ENCODE data around the gene CDH4. TPM values are rescaled to one million over a fixed set of nuclear protein-coding genes. Genes with fewer than 3 reads are reported as not detected.
"Not testable (repeated sequence)": the region's sequence is repeated elsewhere in the genome, so short reads cannot be mapped to it uniquely, and the experiment has no call there.

Gene CDH4
- total RNA-seq, 1 donor from 2014 or later, result 0.05 TPM

DNA sequence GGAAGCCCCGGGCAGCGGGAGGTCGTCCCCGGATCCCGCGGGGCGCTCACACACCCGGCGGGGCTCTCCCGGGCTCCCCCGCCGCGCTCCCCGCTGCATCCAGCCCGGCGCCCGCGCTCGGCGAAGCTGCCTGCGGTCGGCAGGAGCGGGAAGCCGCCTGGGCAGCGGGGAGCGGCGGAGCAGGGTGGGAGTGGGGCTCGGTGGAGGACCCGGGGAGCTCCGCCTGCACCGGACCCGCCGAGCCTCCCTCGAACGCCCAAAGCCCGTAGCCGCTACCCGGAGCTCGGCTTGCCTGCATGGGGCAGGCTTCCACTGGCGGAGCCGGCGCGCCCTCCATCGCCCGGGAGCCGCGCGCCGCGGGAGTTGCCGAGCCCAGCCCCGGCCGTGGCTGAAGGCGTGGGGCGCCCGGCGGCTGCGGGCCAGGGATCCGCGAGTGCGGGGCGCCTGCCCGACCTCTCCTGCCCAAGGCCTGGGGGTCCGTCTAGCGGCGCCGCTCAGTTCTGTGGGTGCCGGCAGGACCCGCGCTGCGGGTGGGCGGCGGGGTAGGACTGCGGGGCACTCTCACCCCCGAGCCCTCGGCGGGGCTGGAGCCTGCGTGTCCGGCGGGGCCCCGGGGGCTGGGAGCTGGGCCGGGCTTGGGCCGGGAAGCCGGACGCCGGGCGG is 671 bp downstream of the CDH4 start:
- ATAC-seq (ENCODE audit: poor library complexity) (peak; percentile 42), DNase-seq (no peak)
- intact Hi-C loops (cut with DNase I), result no loop called here

DNA sequence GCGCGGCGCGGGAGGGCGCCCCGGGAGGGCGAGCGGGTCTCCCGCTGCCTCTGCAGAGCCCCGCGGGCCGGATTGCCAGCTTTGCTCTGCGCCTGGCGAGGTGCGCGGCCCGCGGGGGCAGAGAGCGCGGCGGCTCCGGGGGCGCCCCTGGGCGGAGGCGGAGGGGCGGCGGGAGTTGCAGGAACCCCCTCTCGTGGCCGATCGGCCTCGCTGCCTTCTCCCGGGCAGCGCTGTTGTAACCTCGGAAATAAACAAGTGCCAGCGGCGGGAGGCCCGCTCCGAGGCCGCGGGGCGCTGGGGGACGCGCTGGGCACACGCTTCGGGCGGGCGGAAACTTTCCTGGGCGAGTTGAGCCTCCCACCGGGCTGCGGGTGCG is 1.2 kb downstream of the CDH4 start:
- intact Hi-C loops (cut with DNase I), result no loop called here
- DNase-seq (no peak), ATAC-seq (ENCODE audit: poor library complexity) (peak; percentile 62)

DNA sequence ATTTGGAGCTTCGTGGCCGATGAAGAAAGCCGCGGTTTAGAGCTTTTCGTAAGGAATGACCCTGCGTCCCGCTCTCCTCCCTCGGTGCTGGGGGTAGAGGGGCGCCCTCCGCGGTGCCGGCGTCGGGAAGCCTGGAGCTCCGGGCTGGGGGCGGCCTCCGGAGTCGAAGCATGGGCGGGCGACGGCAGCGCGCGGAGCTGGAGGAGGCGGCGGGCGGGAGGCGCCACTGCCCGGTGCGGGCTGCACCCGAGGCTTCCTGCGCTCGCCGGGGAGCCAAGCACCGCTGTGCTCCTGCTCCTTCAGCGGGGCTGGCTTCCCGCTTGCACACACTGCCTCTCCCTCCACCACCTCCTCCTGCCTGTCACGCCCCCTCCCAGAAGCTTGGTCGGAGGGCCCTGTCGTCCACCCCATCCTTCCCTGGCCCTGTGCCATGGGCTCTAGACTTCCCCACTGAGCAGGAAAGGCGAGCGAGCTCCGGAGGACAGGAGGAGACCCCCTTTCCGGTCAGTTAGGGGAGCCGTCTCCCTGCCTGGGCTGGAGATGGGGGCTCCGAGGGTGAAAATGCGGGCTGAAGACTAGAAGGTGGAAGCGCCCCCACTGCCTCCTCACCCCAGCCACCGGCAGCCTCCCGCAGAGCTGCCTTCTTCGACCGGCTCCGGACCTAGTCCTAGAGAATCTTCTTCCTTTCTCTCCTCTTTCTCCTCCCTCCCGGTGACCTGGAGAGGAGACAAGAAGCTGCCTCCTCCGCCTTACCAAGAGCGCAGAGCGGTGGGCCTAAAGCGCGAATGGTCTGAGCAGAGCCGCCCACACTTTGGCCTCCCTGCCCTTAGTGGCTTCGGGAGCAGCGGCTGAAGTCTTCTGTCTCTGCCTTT is 1.8 kb downstream of the CDH4 start:
- ATAC-seq (ENCODE audit: poor library complexity) (peak; percentile 60), DNase-seq (no peak)
- intact Hi-C loops (cut with DNase I), result no loop called here

DNA sequence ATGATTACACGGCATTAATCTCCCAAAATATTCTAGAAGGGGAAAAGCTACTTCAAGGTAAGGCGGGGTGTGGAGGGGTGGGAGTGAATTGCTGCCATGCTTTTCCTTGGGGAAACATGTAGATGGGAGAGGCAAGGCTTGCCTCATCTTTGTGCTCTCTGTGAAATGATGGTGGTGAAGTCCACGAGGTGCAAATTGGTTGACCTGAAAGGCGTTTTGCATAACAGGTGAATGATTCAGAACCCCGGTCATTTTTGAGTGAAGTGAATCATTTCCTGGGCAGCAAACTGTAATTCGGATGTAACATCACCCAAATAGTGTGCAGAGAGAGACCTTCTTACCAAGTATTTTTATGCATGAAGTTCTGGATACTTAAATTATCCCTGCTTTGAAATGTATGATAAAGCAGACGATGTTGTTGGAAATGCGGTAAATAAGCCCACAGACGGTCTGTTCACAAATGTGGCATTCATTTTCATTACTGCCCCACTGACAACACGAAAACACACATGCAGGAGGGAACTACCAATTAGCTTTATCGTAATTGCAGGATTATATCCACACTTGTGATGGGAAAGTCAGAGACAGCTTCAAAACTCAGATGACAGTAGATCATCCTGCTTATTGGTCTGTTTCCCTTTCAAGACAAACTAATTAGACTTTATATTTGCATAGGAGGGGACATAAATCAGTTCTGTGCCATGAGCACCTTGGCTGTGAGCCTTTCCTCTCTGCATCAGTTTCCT is 3.0 kb downstream of the CDH4 start:
- intact Hi-C loops (cut with DNase I), result no loop called here
- ATAC-seq (ENCODE audit: poor library complexity) (no peak), DNase-seq (no peak)

DNA sequence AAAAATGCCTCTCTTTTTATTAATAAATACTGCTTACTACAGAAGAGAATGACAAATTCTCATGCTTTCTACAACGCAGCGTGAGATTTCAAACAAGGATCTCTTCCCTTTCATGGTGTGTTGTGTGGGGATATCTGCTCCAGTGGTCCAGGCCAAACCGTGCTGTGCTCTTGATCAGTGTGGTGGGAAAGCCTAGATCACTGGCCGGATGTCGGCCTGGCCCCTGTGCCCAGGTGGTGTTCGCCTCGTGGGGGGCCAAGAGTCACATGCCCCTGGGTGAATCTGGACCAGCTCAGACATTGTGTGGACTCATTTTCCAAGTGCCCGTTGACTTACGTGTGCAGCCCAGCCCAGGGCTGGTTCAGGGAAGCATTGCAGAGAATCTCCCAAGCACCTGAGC is 4.3 kb downstream of the CDH4 start:
- no peak for ATAC-seq (ENCODE audit: poor library complexity)
- intact Hi-C loops (cut with DNase I), result no loop called here
- DNase-seq, result no peak

DNA sequence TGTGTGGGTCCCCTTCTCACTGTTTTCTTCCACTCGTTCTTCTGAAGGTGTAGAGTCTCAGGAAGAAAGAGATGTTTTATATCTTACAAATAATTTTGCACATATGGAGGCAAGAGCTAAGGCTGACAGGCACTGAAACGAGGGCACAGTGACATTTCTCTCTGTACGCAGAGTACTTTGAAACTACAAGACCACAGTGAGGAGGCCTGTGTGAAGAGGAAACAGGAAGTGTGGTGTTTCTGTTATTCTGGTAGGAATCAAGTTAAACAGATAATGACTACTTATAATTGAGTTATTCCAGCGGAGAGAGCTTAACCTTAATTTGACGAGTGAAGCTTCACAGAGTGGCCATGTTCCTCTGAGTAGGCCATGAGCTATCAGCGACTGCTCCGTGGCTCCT is 4.8 kb downstream of the CDH4 start:
- intact Hi-C loops (cut with DNase I), result no loop called here
- ATAC-seq (ENCODE audit: poor library complexity) (no peak), DNase-seq (no peak)

DNA sequence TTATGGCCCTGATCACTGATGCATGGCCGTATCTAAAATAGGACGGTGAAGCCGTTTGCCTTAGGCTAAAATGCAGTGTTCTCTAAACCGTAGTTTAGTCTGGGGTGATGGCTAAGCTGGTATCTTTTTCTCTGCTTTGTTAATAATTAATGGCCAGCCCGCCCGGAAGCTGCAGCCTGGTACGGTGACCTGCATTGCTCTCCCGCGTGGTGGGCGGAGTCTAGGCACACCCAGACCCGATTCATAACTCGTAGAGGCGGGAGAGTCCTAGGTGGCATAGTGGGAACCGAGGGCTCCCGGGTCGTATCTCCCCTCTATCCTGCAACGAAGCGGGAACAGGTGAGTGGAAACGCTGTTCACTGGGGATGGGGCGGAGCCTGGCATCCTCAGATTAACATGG is 5.5 kb downstream of the CDH4 start:
- ATAC-seq (ENCODE audit: poor library complexity) (no peak), DNase-seq (no peak)
- intact Hi-C loops (cut with DNase I), result no loop called here

DNA sequence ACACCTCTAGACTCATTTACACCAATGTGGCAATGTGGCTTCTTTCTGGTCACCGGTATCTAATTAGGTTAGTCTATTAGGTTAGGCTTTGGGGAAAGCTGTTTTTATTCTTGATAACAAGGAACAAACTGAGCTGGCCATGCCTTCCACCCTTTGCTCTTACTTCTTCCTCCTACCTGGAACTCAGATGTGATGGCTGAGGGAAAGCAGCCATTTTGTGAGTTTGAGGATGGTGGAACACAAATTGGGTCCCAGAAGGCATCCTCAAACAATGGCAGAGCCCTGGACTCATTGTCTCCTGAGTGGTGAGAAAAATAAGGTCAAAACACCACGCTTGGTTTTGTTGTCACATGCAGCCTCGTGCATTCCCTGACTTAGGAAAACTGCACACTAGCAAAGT is 7.7 kb downstream of the CDH4 start:
- DNase-seq (no peak), ATAC-seq (ENCODE audit: poor library complexity) (no peak)
- intact Hi-C loops (cut with DNase I), result no loop called here

DNA sequence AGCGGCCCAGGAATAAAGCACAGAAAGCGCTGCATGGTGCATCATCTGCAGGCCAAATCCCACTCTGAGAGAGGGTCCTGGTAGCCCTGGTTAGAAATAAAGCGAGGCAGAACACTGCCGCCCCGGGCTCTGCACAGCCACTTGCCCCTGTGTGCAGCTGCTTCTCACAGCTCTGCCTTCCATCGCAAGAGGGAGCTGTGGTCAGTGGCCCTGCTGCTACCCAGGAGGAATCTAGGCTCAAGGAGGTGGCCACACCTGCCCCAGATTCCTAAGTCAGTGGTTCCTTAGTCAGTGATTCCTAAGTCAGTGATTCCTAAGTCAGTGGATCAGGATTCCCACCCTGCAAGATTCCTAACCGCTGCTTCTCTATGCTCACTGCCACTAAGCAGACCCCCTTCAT is 8.8 kb downstream of the CDH4 start:
- ATAC-seq (ENCODE audit: poor library complexity) (no peak), DNase-seq (no peak)
- intact Hi-C loops (cut with DNase I), result no loop called here

DNA sequence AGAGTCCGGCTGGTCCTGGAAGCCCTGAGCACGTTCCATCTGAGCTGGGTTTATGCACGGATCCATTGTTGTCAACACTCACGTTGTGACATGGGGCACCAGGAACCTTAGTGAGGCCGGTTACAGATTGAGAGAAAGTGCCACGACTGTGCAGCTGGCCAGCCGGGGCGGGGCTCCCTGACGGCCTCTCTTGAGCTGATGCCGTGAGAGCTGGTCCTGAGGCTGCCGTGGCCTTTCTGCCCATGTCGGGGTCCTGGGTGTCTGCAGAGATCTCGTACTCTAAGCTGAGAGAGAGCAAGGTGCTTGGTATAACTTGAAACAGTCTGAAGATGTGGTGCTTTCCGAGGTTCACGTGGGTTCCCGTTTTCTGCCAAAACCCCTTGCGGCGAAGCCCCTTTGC is 10.0 kb downstream of the CDH4 start:
- intact Hi-C loops (cut with DNase I), result no loop called here
- ATAC-seq (ENCODE audit: poor library complexity), result no peak
- DNase-seq, result no peak

DNA sequence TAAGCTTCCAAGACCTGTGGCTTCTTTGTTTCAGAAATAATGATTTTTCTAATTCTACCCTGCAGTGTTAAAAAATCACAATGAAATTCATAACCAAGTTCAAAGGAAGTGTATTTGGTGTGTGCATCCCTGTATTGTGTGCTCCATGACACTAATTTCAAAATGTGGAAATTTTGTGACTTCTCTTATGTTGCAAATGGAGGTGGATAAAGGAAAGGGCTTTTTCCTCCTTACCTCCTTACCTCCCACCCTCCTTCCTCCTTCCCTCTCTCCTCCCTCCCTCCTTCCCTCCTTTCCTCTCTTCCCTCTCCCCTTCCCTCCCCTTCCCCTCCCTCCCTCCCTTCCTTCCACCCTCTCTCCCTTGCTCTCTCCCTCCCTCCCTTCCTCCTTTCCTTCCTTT is 10.5 kb downstream of the CDH4 start:
- no peak for DNase-seq
- intact Hi-C loops (cut with DNase I), result no loop called here

DNA sequence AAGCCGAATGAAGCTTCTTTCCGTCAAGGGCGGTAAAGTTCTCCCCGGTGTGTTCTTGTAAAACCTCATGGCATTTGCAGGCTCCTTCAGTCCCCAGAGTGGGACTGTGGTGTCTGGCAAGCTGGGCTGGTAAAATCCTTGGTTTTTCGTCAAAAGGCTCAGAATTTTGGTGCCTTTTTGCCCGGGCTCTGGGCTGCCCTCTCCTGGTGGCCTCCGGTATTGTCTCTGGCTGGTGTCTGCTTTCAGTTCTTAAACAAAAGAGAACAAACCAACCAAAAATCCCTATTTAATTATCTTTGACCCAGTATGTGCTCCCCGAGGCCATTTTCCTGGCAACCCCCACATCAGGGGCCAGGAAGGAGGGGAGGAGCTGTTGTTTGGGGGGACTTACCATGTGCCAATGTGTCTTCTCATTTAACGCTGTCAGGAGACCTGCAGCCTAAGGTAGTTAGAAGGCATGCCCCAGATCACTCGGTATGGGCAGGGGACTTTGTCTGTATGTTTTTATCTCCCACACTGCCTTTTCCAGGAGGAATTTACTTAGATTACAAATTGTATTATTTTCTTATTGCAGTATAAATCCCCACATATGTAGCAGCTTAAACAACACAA is 11.1 kb downstream of the CDH4 start:
- no peak for DNase-seq
- intact Hi-C loops (cut with DNase I), result no loop called here
- no peak for ATAC-seq (ENCODE audit: poor library complexity)

More for the DNA sequence above, 10.5 kb downstream of the CDH4 start:
- ATAC-seq (ENCODE audit: poor library complexity), result no peak

DNA sequence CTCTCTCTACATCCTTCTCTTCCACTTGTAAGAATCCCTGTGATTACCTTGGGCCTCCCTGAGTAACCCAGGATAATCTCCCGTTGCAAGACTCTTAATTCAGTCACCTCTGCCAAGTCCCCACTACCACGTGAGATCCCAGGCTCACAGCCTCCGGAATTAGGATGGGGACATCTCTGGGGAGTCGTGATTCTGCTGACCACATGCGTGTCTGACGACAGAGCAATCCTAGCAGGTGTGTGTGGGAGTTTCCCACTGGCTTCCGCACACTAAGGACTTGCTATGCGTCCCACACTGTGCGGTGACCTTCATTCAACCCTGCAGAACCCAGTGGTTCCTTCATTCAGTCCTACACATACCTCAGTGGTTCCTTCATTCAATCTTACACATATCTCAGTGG is 11.9 kb downstream of the CDH4 start:
- no peak for ATAC-seq (ENCODE audit: poor library complexity)
- no peak for DNase-seq
- intact Hi-C loops (cut with DNase I), result no loop called here

DNA sequence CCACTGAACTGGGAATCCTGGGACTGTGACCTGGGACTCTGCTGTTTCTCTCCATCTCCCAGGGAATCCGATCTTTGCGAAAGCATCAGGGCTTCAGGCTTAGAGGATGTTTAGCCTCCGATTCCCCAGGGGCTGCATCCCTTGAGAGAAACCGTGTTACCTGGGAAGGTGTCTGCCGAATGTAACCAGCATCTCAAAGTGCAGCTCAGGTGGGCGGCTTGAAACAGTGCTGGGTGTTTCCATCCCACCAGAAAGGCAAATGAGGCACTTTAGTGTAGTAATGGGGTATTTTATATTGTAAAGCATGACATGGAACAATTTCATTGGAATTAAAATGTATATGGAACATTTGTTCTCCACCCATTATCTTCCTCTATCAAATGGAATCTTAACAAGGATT is 15.2 kb downstream of the CDH4 start:
- ATAC-seq (ENCODE audit: poor library complexity), result no peak
- intact Hi-C loops (cut with DNase I), result no loop called here
- no peak for DNase-seq

DNA sequence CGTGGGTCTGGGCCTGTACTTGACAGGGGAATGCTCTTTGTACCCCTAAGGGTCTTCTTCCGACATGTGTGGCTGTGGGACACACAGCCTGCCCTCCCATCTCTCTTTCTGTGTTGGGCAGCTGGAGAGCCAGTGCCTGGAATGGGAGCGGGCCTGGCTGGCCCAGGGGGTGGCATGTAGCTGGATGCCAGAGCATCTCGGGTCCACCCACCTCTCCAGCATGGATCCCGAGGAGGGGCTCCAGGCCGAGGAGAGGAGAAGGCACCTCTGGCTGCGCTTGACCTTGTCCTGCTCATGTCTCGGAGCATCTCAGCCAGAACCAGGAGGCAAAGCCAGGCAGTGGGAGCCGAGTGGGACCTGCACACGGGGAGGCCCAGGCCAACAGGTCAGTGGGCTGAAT is 16.0 kb downstream of the CDH4 start:
- intact Hi-C loops (cut with DNase I), result no loop called here
- ATAC-seq (ENCODE audit: poor library complexity) (no peak), DNase-seq (no peak)

DNA sequence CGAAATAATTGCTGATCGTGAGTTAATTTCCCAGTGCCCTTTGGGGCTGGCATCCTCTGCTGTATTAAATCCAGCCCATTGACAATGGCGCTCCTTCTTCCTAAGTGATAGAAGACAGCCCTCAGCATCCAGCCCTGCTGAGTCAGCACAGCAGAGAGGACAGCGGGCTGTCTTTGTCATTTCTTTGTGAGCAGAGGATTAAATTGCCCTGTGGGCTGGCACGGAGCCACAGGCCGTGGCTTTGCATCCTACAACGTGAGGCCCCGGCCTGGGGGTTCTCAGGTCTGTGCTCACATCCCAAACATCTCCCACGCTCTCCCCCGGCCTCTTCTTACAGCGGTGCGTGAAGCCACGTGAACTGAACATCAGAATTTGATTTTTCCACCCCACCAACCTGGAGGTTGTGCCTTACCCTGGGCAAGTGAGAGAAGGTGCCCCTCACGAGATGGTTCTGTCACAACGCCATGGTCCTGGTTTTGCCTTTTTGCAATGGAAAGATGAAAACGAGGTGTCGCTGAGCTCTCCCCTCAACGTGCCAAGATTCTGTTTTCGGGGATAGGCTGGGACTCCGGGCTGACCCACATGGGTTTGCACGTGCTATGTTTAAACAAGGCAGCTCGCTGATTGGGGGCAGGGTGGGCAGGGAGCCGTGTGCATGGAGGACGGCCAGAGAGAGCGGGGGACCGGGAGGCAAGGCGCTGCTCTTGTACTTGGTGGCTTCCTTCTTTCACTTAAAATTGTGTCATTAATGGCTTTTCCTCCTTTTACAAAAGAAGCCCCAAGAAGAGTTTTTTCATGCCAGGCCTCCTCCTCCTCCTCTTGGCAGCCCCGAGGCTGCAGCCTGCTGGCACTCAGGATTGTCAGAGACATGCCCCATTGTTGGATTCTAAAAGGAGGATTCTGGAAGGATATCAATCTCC is 19.5 kb downstream of the CDH4 start:
- intact Hi-C loops (cut with DNase I), result no loop called here
- ATAC-seq (ENCODE audit: poor library complexity) (no peak), DNase-seq (no peak)

DNA sequence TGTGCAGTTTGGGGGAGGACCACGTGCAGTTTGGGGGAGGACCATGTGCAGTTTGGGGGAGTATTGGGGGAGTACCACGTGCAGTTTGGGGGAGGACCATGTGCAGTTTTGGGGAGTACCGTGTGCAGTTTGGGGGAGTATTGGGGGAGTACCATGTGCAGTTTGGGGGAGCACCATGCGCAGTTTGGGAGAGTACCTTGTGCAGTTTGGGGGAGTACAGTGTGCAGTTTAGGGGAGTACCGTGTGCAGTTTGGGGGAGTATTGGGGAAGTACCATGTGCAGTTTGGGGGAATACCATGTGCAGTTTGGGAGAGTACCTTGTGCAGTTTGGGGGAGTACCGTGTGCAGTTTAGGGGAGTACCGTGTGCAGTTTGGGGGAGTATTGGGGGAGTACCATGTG is 21.0 kb downstream of the CDH4 start:
- DNase-seq; ATAC-seq (ENCODE audit: poor library complexity); intact Hi-C loops (cut with DNase I): not testable (repeated sequence)

DNA sequence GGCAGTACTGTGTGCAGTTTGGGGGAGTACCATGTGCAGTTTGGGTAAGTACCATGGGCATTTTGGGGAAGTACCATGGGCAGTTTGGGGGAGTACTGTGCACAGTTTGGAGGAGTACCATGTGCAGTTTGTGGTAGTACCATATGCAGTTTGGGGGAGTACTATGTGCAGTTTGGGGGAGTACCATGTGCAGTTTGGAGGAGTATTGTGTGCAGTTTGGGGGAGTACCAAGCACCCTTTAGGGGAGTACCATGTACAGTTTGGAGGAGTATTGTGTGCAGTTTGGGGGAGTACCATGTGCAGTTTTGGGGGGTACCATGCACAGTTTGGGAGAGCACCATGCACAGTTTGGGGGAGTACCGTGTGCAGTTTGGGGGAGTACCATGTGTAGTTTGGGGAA is 21.6 kb downstream of the CDH4 start:
- intact Hi-C loops (cut with DNase I); DNase-seq; ATAC-seq (ENCODE audit: poor library complexity): not testable (repeated sequence)
